Measurements from ENCODE around the gene MEMO1.
"Not testable (repeated sequence)": the region's sequence is repeated elsewhere in the genome, so short reads cannot be mapped to it uniquely, and the experiment has no call there.

Gene MEMO1

DNA sequence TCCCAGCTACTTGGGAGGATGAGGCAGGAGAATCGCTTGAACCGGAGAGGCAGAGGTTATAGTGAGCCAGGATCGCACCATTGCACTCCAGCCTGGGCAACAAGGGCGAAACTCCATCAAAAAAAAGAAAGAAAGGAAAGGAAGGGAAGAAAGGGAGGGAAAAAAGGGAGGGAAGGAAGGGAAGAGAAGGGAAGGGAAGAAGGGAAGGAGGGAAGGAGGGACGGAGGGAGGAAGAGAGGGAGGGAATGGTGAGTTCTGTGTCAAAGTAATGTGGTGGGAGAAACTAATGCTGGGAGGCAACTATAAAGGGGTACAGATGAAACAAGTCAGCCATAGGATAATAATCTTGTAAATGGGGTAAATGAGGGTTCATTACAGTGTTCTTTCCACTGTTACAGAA is 45.7 kb downstream of the MEMO1 start:
- no peak for DNase-seq (ENCODE audit: low read depth in 1 of 2, low spot score in 1 of 2)
- no peak for TF ChIP-seq JUND (IDR thresholded peaks at IDR 0.05; ENCODE audit: low read depth)
- in situ Hi-C loops (cut with HindIII; ENCODE audit: low pct_unique_long_range_greater_than_20kb, low sequenced_read_pairs): no loop called here

DNA sequence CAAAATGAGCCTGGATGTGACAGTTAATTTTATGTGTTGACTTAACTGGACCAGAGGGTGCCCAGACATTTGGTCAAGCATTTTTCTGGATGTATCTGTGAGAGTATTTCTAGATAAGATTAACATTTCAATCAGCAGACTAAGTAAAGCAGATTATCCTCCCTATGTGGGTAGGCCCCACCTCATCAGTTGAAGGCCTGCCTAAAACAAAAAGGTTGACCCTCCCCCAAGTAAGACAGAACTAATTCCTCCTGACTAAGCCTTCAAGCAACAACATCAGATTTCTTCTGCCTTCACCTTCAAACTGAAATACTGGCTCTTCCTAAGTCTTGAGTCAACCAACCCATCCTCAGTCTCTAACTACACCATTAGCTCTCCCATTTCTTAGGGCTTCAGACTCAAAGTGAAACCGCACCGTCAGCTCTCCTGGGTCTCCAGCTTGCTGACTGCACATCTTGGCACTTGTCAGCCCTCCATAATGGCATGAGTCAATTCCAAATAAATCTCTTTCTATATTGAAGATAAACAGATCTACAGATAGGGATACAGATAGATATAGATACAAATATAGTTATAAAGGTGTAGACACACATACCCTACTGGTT is 47.9 kb downstream of the MEMO1 start:
- in situ Hi-C loops (cut with HindIII; ENCODE audit: low pct_unique_long_range_greater_than_20kb, low sequenced_read_pairs): no loop called here
- no peak for DNase-seq (ENCODE audit: low read depth in 1 of 2, low spot score in 1 of 2)

DNA sequence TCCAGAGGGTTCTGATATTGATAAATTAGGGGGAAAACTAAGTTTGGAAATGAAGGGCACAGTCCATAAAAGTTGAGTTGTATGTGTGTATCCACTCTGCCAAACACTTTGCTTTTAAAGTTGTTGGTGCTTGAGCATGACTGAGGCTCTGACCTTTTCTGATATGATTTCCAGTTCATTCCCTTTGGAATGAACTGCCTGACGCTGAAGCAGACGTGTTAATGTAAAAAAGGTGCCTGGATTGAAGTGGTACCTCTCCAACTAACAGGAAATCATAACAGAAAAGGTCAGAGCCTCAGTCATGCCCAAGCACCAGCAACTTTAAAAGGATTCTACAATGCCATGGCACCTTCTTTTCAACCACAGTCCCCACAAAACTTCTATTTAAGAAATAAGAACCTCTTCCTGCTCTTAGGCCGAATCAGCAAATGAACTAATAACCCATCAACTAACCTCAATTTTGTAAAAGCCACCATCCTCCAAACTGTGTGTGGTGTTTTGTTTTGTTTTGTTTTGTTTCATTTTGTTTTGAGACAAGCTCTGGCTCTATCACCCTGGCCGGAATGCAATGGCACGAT is 52.6 kb downstream of the MEMO1 start:
- in situ Hi-C loops (cut with HindIII; ENCODE audit: low pct_unique_long_range_greater_than_20kb, low sequenced_read_pairs): no loop called here
- no peak for DNase-seq (ENCODE audit: low read depth in 1 of 2, low spot score in 1 of 2)
- no peak for TF ChIP-seq JUND (IDR thresholded peaks at IDR 0.05; ENCODE audit: low read depth)

More for the DNA sequence above, 47.9 kb downstream of the MEMO1 start:
- TF ChIP-seq JUND (IDR thresholded peaks at IDR 0.05; ENCODE audit: low read depth): no peak

DNA sequence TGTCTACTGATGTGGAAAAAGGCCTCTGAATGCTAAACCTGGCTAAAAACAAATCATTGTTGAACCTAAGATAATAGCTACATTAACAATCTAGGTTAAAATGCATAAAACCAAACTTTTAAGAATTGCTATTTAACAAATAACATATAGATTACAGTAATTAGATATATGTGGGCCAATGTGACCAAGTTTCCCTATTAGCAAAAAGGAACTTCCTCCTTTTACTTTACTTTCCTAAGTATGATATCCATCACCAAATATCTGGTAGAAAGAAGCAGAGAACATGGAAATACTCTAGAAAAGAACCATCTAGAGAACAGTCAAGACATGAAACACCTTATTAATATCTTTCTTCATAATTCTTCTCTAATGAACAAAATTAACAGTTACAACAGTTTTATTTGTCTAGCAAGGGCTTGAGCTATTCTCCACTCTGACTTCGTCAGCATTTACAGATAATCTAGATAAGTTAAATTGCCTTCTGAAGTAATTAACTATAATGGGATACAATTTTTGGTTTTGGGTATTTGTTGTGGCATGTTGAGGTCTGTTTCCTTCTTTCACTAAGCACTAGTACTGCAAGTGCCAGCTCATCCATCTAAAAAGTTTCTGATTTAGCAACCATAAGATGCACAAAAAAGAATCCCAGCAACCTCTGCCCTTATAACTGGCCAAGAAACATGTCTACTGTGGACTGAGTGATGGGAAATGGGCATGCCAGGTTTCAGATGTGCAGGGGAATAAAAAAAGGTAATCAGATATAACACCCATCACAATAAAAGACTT is 53.3 kb downstream of the MEMO1 start:
- DNase-seq (ENCODE audit: low read depth in 1 of 2, low spot score in 1 of 2): no peak
- no peak for TF ChIP-seq JUND (IDR thresholded peaks at IDR 0.05; ENCODE audit: low read depth)
- in situ Hi-C loops (cut with HindIII; ENCODE audit: low pct_unique_long_range_greater_than_20kb, low sequenced_read_pairs): no loop called here

DNA sequence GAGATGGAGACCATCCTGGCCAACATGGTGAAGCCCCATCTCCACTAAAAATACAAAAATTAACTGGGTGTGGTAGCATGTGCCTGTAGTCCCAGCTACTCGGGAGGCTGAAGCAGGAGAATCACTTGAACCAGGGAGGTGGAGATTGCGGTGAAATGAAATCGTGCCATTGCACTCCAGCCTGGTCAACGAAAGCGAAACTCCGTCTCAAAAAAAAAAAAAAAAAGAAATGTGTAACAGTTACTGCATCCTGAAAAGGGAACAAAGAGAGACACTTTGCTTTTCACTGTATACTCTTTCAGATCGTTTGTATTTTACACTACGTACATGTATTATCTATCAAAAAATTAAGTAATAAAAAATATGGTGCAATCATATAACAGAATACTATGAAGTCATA is 53.9 kb downstream of the MEMO1 start:
- DNase-seq (ENCODE audit: low read depth in 1 of 2, low spot score in 1 of 2); in situ Hi-C loops (cut with HindIII; ENCODE audit: low pct_unique_long_range_greater_than_20kb, low sequenced_read_pairs): not testable (repeated sequence)

DNA sequence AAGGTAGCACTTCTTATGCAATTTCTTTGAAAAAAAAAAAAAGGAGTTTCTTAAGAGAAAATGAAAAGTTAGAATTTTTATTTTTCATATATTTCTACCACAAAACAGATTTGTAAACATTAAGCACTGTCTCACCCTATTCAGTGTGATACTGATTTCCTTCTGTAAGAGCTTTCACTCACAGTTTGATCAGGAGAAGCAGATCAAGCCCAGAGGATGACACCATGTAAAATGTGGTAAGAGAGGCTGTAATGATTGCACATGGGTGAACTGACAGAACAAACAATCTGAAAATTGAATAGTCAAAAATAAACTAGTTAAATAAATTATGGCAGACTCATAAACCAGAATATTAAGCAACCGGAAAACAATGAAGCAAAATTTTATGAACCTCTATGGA is 54.5 kb downstream of the MEMO1 start:
- in situ Hi-C loops (cut with HindIII; ENCODE audit: low pct_unique_long_range_greater_than_20kb, low sequenced_read_pairs): no loop called here
- DNase-seq (ENCODE audit: low read depth in 1 of 2, low spot score in 1 of 2): no peak
- no peak for TF ChIP-seq JUND (IDR thresholded peaks at IDR 0.05; ENCODE audit: low read depth)

DNA sequence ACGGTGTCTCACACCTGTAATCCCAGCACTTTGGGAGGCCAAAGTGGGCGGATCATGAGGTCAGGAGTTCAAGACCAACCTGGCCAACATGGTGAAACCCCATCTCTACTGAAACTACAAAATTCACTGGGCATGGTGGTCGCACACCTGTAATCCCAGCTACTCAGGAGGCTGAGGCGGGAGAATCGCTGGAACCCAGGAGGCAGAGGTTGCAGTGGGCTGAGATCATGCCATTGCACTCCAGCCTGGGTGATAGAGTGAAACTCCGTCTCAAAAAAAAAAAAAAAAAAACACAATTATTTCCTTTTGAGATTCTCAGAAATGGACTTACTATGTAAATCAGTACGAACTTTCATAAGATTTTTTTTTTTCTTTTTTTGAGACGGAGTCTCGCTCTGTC is 57.7 kb downstream of the MEMO1 start:
- DNase-seq (ENCODE audit: low read depth in 1 of 2, low spot score in 1 of 2); in situ Hi-C loops (cut with HindIII; ENCODE audit: low pct_unique_long_range_greater_than_20kb, low sequenced_read_pairs): not testable (repeated sequence)

DNA sequence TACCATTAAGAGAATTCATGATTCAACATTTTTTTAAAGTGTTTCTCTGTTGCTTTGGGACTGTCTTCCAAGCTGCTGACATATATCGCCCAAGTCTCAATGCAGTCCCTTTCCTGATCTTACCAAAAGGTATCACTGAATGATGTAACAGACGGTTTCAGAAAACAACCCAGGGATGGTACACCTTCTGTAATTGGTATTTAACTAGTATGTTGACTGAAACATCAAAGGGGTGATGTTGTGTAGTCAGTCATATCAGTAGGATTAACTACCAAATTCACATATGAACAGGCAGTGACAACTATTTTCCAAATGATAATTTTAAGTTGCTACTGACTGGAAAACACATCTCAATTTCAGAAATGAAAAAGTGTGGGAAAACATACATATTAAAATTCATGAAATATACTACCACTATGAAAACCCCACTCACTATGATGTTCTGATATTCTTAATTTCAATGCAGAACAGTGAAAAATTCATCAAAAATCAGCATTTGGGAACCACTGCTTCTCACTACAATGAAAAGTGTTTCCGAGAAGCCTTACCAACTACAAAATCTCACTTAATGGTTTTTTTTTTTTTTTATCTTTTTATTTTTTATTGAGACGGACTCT is 59.8 kb downstream of the MEMO1 start:
- no peak for DNase-seq (ENCODE audit: low read depth in 1 of 2, low spot score in 1 of 2)
- TF ChIP-seq JUND (IDR thresholded peaks at IDR 0.05; ENCODE audit: low read depth): no peak
- in situ Hi-C loops (cut with HindIII; ENCODE audit: low pct_unique_long_range_greater_than_20kb, low sequenced_read_pairs): no loop called here

DNA sequence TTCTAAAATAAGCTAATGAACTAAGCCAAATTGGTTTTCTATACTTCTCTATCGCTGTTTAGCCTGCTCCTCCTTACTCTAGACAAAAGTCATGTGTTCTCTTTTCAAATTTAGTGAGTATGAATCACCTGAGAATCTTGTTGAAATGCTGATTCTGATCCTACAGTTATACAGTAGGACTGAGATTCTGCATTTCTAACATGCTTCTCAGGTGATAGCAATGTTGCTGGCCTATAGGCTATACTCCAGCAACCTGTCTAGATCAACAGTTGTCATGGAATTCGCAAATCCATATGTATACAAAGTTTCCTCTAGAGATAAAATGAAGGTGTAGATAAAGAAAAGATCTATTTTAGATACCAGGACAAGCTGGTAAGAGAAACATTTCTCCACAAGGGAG is 62.9 kb downstream of the MEMO1 start:
- TF ChIP-seq JUND (IDR thresholded peaks at IDR 0.05; ENCODE audit: low read depth): no peak
- DNase-seq (ENCODE audit: low read depth in 1 of 2, low spot score in 1 of 2): no peak
- in situ Hi-C loops (cut with HindIII; ENCODE audit: low pct_unique_long_range_greater_than_20kb, low sequenced_read_pairs): no loop called here

DNA sequence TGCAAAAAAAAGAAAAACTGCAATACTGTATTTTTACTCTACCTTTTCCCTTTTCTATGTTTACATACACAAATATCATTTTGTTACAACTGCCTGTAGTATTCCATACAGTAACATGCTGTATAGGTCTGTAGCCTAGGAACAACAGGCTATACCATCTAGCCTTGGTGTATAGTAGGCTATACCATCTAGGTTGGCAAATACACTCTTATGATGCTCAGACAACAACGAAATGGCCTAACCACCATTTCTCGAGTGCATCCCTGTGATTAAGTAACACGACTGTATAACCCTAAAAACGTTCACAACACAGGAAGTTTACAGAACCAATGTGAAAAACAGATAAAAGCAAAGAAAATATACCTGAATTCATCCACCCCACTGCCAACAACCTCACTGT is 64.0 kb downstream of the MEMO1 start:
- TF ChIP-seq JUND (IDR thresholded peaks at IDR 0.05; ENCODE audit: low read depth): no peak
- in situ Hi-C loops (cut with HindIII; ENCODE audit: low pct_unique_long_range_greater_than_20kb, low sequenced_read_pairs): no loop called here
- no peak for DNase-seq (ENCODE audit: low read depth in 1 of 2, low spot score in 1 of 2)

DNA sequence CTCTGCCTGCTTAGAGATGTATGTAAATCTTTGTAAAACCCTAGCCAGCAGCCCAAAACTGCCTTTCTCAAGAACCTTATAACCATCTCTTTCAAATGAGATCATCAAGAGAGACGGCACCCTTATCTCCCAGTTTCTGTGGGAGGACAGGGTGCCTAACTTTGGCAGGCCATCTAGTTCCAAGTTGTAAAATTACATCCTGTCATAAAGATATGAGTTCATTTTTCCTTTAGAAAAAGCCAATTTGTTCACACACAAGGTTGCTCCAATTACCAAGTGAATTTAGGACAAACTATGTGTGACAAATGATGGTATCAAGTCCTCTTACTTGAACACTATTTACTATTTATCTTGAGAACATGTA is 65.3 kb downstream of the MEMO1 start:
- no peak for TF ChIP-seq JUND (IDR thresholded peaks at IDR 0.05; ENCODE audit: low read depth)
- DNase-seq (ENCODE audit: low read depth in 1 of 2, low spot score in 1 of 2): no peak
- in situ Hi-C loops (cut with HindIII; ENCODE audit: low pct_unique_long_range_greater_than_20kb, low sequenced_read_pairs): no loop called here

DNA sequence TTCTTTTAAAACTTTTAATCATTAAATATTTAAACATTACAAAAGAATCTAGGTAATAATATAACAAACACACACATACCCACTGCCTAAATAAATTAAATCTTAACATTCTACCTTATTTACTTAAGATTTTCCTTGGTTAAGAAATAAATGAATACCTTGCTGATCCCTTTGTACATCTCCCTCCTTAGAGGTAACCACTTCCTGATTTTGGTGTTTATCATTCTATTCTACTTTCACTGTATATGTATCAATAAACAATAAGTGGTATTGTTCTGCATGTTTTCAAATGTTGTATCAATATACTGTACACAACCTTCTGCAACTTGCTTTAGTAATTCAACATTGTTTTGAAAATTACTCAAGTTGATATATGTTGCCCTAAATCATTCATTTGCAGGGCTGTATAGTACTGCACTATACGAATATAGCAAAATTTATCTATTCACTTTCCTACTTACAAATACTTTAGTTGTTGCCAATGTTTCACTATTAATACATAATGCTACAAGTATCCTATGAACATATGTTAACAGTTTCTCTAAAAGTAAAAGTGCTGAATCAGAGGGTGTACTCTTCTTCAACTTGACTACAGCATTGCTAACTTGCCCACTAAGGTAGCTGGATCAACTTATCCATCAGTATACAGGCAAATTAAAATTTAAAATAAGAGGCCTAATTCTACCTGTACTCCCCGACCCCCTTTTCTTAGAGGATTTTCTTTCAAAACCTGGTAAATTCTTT is 65.8 kb downstream of the MEMO1 start:
- in situ Hi-C loops (cut with HindIII; ENCODE audit: low pct_unique_long_range_greater_than_20kb, low sequenced_read_pairs): no loop called here
- DNase-seq (ENCODE audit: low read depth in 1 of 2, low spot score in 1 of 2): no peak
- TF ChIP-seq JUND (IDR thresholded peaks at IDR 0.05; ENCODE audit: low read depth): no peak

Measured in T47D (cell line).